ENCODE results near the gene MYADM. TPM values are rescaled to one million over a fixed set of nuclear protein-coding genes. Genes with fewer than 3 reads are reported as not detected.

Gene MYADM
- total RNA-seq, 1 donor from 2014 or later, result 54.0 TPM

- H3K4me3 ChIP-seq (ENCODE audit: low read depth, low read length), result no peak overlapping the region
- H3K36me3 ChIP-seq (ENCODE audit: control insufficient read depth, insufficient read depth, low read length), result no peaks in the 10 kb centered on the region
- no peak for DNase-seq (ENCODE audit: low read depth)
- TF ChIP-seq CTCF (IDR thresholded peaks at IDR 0.05; ENCODE audit: insufficient read depth, low read length, poor library complexity, severe bottlenecking), result no peak
- H3K27me3 ChIP-seq (ENCODE audit: control insufficient read depth, insufficient read depth, low read length), result no peaks in the 10 kb centered on the region
Observed at GRCh38 chr19:53849237-53849676, 18.4 kb upstream of the MYADM start.

- no peak for TF ChIP-seq CTCF (IDR thresholded peaks at IDR 0.05; ENCODE audit: insufficient read depth, low read length, poor library complexity, severe bottlenecking)
- Histone ChIP-seq H3K27me3 (ENCODE audit: control insufficient read depth, insufficient read depth, low read length) (no peaks in the 10 kb centered on the region), H3K36me3 (ENCODE audit: control insufficient read depth, insufficient read depth, low read length) (no peaks in the 10 kb centered on the region), H3K4me3 (ENCODE audit: low read depth, low read length) (no peak overlapping the region)
- DNase-seq (ENCODE audit: low read depth), result no peak
Observed at GRCh38 chr19:53853707-53854106, 14.0 kb upstream of the MYADM start.

GRCh38 chr19:53864308-53864836 is 3.3 kb upstream of the MYADM start:
- H3K4me3 ChIP-seq (ENCODE audit: low read depth, low read length), result no peak overlapping the region
- no peak for DNase-seq (ENCODE audit: low read depth)
- no peaks in the 10 kb centered on the region for H3K36me3 ChIP-seq (ENCODE audit: control insufficient read depth, insufficient read depth, low read length)
- TF ChIP-seq CTCF (IDR thresholded peaks at IDR 0.05; ENCODE audit: insufficient read depth, low read length, poor library complexity, severe bottlenecking), result no peak
- no peaks in the 10 kb centered on the region for H3K27me3 ChIP-seq (ENCODE audit: control insufficient read depth, insufficient read depth, low read length)

- no peak for DNase-seq (ENCODE audit: low read depth)
- Histone ChIP-seq H3K36me3 (ENCODE audit: control insufficient read depth, insufficient read depth, low read length) (no peaks in the 10 kb centered on the region), H3K4me3 (ENCODE audit: low read depth, low read length) (peak overlapping the region; percentile 50), H3K27me3 (ENCODE audit: control insufficient read depth, insufficient read depth, low read length) (no peaks in the 10 kb centered on the region)
- TF ChIP-seq CTCF (IDR thresholded peaks at IDR 0.05; ENCODE audit: insufficient read depth, low read length, poor library complexity, severe bottlenecking), result no peak
Observed at GRCh38 chr19:53865523-53865917, 2.2 kb upstream of the MYADM start.

GRCh38 chr19:53865918-53866864 is 1.5 kb upstream of the MYADM start:
- H3K36me3 ChIP-seq (ENCODE audit: control insufficient read depth, insufficient read depth, low read length), result no peaks in the 10 kb centered on the region
- no peak for DNase-seq (ENCODE audit: low read depth)
- H3K27me3 ChIP-seq (ENCODE audit: control insufficient read depth, insufficient read depth, low read length), result no peaks in the 10 kb centered on the region
- peak overlapping the region; percentile 50 for H3K4me3 ChIP-seq (ENCODE audit: low read depth, low read length)
- TF ChIP-seq CTCF (IDR thresholded peaks at IDR 0.05; ENCODE audit: insufficient read depth, low read length, poor library complexity, severe bottlenecking), result no peak

All from kidney epithelial cell (primary cell).